ENCODE data around the gene ARL2.

GRCh38 chr11:64998690-64999431, 15.1 kb upstream of the ARL2 start:
- no peak for TF ChIP-seq CTCF (IDR thresholded peaks at IDR 0.05; ENCODE audit: insufficient read depth, low read length)
- TF ChIP-seq POLR2AphosphoS5 (IDR thresholded peaks at IDR 0.05; ENCODE audit: low read depth): no peak
- no peak for TF ChIP-seq REST (IDR thresholded peaks at IDR 0.05; ENCODE audit: insufficient replicate concordance, low read depth)
- no peak for TF ChIP-seq GABPA (IDR thresholded peaks at IDR 0.05; ENCODE audit: low read depth)
- TF ChIP-seq SPI1 (IDR thresholded peaks at IDR 0.05; ENCODE audit: borderline replicate concordance, low read depth): no peak

Data from HL-60 (cell line).